KBM-7 (cell line): ENCODE data around the gene POLA2.
A peak's percentile ranks its signal among the peaks of the same experiment; 100 is the strongest.

Experiments
- DNase-seq: peaks from one replicate; pipeline ENCODE4 v3.0.0-alpha.2; 2015
- in situ Hi-C: fragments of 300-500 bp; cut with MboI; formaldehyde crosslinking; loops from 2 replicates; pipeline ENCODE4 v1.14.3; 2020; ENCODE audit warnings: low sequenced_read_pairs, low pct_unique_long_range_greater_than_20kb, mixed read lengths

POLA2 gene

GRCh38 chr11:65277631-65278277 lies 16.0 kb downstream of the POLA2 start:
- no peak for DNase-seq
- in situ Hi-C loops = no loop called here

GRCh38 chr11:65278356-65278755 lies 16.6 kb downstream of the POLA2 start:
- DNase-seq = no peak
- in situ Hi-C loops = no loop called here

DNA sequence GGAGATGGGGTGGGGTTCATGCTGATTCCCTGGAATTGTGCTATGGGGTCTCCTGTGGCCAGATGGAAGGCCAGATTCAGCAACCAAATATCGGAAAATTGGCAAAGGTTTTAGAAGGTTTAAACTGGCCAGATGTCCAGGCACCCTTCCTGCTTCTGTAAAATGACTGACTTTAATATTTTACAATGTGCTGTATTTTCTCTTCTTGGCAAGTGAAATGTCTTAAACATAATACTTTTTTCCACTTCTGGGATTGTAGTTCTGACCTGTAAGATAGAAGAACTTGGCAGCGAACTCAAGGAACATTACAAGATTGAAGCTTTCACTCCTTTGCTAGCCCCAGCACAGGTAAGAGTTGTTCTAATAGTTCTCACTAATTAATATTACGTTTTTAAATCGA lies 17.5 kb downstream of the POLA2 start:
- no peak for DNase-seq
- in situ Hi-C loops = no loop called here

DNA sequence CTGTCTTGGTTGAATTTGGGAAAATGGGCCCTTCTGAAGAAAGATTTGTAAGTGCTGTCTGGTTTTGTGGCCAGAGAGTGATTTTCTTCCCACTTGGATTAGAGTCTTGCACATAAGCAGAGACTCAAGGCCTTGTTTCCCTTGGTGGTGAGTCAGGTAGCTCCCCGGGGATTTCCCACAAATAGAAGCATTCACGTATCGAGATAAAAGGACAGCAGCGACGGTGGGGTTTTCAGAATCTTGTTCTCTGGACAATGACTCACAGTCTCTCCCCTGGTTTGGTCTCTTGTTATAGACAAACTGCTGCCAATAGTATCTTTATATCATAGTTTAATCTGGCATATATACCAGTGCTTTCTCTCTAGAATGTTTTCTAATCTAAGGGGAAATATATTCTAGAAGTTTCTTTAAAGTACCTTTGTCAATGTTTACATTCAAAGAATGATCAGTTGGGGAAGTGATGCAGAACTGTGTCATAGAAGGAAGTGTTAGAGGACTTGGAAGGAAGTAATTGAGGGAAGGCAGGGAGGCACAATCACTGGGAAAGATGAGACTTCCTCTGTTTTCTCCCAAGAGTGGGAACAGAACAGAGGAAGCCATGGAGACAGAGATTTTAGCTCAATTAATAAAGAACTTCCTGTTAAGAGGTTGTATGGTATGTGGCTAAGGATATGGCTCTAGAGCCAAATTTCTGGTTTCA lies 18.1 kb downstream of the POLA2 start:
- in situ Hi-C loops = no loop called here

DNA sequence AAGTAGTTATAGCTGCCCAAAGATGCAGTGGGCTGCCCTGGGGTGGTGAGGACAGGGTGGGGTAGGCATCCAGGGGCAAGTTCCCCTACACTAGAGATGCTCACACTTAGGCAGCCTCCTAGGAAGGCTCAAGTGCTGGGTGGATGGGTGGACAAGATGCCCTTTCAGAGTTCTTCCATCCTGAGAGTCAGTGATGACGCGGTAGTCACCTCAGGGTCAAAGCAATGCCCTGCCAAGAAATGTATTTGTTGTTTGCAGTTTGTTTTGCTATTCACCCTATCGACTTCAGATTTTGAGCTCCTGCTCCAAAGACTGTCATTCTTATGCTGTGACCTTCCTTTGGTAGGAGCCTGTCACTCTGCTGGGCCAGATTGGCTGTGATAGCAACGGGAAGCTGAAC lies 18.9 kb downstream of the POLA2 start:
- in situ Hi-C loops = no loop called here
- no peak for DNase-seq

More for the DNA sequence above, 18.1 kb downstream of the POLA2 start:
- DNase-seq = no peak

DNA sequence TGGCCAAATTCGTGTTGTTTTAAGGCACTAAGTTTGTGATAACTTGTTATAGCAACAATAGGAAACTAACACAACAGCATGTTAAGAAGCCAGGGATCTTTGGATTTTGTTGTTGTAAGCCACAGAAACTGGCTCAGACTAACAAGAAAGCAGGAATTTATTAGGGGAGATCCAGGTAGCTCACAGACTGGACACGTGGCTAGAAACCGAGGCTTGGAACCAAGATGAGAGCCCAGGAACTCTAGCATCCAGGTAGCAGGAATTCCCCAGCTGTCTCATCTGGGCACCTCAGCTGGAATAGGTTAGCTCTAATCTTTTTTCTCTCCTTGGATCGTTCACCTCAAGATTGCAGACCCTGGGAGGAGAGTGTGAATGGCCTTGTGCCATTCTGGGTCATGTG lies 24.9 kb downstream of the POLA2 start:
- in situ Hi-C loops = no loop called here
- no peak for DNase-seq

- no peak for DNase-seq
- in situ Hi-C loops = no loop called here
Observed at GRCh38 chr11:65287601-65288000, 25.8 kb downstream of the POLA2 start.

- in situ Hi-C loops = no loop called here
- no peak for DNase-seq
Observed at GRCh38 chr11:65288706-65289536, 27.2 kb downstream of the POLA2 start.

DNA sequence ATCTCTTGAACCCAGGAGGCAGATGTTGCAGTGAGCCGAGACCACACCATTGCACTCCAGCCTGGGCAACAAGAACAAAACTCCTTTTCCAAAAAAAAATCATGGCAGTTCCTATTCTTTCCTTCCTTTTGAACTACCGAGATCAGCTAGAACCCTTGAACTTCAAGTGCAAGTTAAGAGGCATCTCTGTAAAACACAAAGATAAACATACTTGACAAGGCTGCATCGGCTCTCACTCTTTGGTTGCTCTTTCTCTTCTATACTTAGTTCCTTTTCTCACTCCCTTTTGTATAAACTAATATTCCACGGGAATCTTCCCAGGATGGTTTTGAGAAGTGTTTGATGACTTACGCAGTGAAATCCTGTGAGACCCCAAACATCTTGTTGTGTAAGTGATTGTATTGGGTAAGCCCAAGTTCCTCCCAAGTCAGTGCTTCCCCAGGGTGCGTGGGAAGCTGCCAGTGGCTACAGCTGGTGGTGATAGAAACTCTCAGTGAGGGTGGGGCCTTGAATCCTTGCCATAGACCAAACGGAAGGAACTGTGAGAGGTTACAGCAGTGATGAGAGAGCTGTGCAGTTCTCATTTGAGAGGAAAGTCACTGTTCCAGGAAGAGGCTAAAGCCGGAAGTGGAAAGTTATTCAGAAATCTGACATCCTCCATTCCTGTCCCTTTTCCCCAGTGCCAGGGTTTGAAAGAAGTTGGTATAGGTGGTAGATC lies 28.8 kb downstream of the POLA2 start:
- in situ Hi-C loops = no loop called here
- DNase-seq = peak; percentile 79

DNA sequence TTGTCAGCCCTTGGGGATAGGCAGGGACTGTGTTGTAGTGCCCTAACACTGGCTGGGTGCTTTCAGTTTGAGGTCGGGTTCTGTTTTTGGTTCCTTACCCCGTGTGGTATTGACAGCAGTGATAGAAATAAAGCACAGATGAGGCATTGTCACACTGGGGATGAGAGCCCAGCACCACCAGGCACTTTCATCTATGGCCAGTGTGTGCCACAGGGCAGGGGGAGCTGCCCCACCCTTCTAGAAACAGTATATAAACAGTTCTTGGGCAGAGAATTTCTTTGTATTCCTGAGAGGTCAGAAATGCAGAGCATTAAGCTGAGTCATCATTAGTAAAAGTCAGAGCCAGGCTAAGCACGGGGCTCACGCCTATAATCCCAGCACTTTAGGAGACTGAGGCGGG lies 29.9 kb downstream of the POLA2 start:
- in situ Hi-C loops = no loop called here
- DNase-seq = no peak

- in situ Hi-C loops = no loop called here
- no peak for DNase-seq
Observed at GRCh38 chr11:65292890-65293289, 31.1 kb downstream of the POLA2 start.

- in situ Hi-C loops = no loop called here
- DNase-seq = no peak
Observed at GRCh38 chr11:65293909-65294381, 32.2 kb downstream of the POLA2 start.

DNA sequence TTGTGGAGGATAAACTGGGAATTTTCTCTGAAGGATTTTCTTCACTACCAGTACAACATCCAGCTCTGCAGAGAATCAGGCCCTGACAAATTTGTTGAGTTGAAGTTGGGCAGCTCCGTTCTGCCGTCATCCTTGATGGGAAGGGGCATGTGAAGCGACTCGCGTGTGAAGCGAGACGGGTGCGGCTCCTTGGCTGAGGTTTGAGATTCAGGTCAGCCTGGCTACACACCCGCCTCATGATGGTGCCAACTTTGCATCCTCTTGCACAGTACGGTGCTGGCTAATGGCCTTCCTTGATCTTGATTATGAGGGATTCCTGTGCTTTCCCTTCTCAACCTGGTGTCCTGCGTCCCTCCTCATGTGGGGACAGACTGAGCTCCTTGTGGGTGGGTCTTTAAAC lies 33.2 kb downstream of the POLA2 start:
- in situ Hi-C loops = no loop called here
- no peak for DNase-seq

GRCh38 chr11:65295571-65296341 lies 34.0 kb downstream of the POLA2 start:
- DNase-seq = no peak
- in situ Hi-C loops = no loop called here

GRCh38 chr11:65297026-65297672 lies 35.4 kb downstream of the POLA2 start:
- in situ Hi-C loops = no loop called here

GRCh38 chr11:65298131-65298535 lies 36.4 kb downstream of the POLA2 start:
- in situ Hi-C loops = no loop called here
- DNase-seq = no peak

More at GRCh38 chr11:65297026-65297672, 35.4 kb downstream of the POLA2 start:
- DNase-seq = no peak

DNA sequence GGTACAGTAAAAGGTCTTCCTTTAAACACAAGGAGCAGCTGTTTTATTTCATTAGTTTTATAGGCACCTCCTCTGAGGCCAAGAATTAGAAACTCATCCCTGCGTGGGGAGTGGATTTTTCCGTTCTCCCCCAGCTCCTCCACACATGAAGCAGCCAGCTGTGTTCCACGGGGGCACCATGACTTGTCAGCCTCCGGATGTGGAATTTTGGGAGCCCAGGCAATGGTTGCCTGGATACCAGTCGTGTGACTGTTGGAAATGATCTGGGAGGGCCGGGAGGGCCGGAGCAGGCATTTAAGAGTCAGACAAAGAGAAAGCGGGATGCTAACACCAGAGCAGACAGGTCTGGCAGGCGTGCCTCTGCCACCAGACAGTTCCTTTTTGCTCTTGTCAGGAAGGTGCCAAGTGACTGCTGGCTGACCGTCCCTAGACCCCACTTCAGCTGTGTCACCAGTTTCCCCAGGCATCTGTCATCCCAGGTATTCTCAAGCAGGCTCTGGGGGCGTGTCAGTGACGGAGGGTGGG lies 37.0 kb downstream of the POLA2 start:
- no peak for DNase-seq

More for the DNA sequence above, 37.0 kb downstream of the POLA2 start:
- in situ Hi-C loops = no loop called here
